Measurements from ENCODE around the gene RABGAP1L.
"Not testable (repeated sequence)": the region's sequence is repeated elsewhere in the genome, so short reads cannot be mapped to it uniquely, and the experiment has no call there.

Gene RABGAP1L

GRCh38 chr1:174247472-174247871, 88.2 kb downstream of the RABGAP1L start:
- no peak for DNase-seq

GRCh38 chr1:174248041-174248440, 88.7 kb downstream of the RABGAP1L start:
- DNase-seq: no peak

GRCh38 chr1:174256386-174256785, 97.1 kb downstream of the RABGAP1L start:
- DNase-seq: not testable (repeated sequence)

- peak; percentile 5 for DNase-seq
These were observed 98.8 kb downstream of the RABGAP1L start for GRCh38 chr1:174258148-174258550.

GRCh38 chr1:174262349-174263241, 103.3 kb downstream of the RABGAP1L start:
- DNase-seq: peak; percentile 1

- no peak for DNase-seq
These were observed 106.0 kb downstream of the RABGAP1L start for GRCh38 chr1:174265282-174265681.

GRCh38 chr1:174266476-174266875, 107.2 kb downstream of the RABGAP1L start:
- no peak for DNase-seq

GRCh38 chr1:174266991-174267612, 107.8 kb downstream of the RABGAP1L start:
- DNase-seq: no peak

GRCh38 chr1:174269989-174270651, 110.8 kb downstream of the RABGAP1L start:
- DNase-seq: no peak

GRCh38 chr1:174273190-174273589, 113.9 kb downstream of the RABGAP1L start:
- no peak for DNase-seq

- no peak for DNase-seq
These were observed 114.5 kb downstream of the RABGAP1L start for GRCh38 chr1:174273776-174274175.

- no peak for DNase-seq
These were observed 115.1 kb downstream of the RABGAP1L start for GRCh38 chr1:174274452-174274851.

- no peak for DNase-seq
These were observed 115.6 kb downstream of the RABGAP1L start for GRCh38 chr1:174274884-174275283.

GRCh38 chr1:174276087-174276486, 116.8 kb downstream of the RABGAP1L start:
- DNase-seq: no peak

GRCh38 chr1:174284052-174284451, 124.7 kb downstream of the RABGAP1L start:
- DNase-seq: no peak

GRCh38 chr1:174286042-174286441, 126.7 kb downstream of the RABGAP1L start:
- no peak for DNase-seq

- DNase-seq: no peak
These were observed 130.5 kb downstream of the RABGAP1L start for GRCh38 chr1:174289644-174290310.

GRCh38 chr1:174291059-174291458, 131.7 kb downstream of the RABGAP1L start:
- no peak for DNase-seq

GRCh38 chr1:174296309-174296708, 137.0 kb downstream of the RABGAP1L start:
- DNase-seq: no peak

GRCh38 chr1:174297351-174297750, 138.0 kb downstream of the RABGAP1L start:
- no peak for DNase-seq

- no peak for DNase-seq
These were observed 142.2 kb downstream of the RABGAP1L start for GRCh38 chr1:174301295-174302077.

GRCh38 chr1:174308604-174309003, 149.3 kb downstream of the RABGAP1L start:
- DNase-seq: no peak

All from NCI-H2029 treated with DMSO at 0.1 percent for 48 hours (cell line).